Kidney glomerular epithelial cell (primary cell): ENCODE results near the gene DKKL1.

Experiments
- DNase-seq: peaks from one replicate; lab custom pipeline; 2025; lab: John Stamatoyannopoulos, UW

The DKKL1 gene

GRCh38 chr19:49338023-49338677 is 25.5 kb upstream of the DKKL1 start:
- DNase-seq = no peak

- DNase-seq = peak; percentile 47
These were observed 24.9 kb upstream of the DKKL1 start for GRCh38 chr19:49338691-49339300.

- peak; percentile 54 for DNase-seq
These were observed 24.2 kb upstream of the DKKL1 start for GRCh38 chr19:49339301-49340068.

GRCh38 chr19:49340069-49340864 is 23.4 kb upstream of the DKKL1 start:
- DNase-seq = no peak

- no peak for DNase-seq
These were observed 22.6 kb upstream of the DKKL1 start for GRCh38 chr19:49340865-49341718.

- no peak for DNase-seq
These were observed 21.4 kb upstream of the DKKL1 start for GRCh38 chr19:49342291-49342721.

- no peak for DNase-seq
These were observed 20.6 kb upstream of the DKKL1 start for GRCh38 chr19:49343123-49343522.

GRCh38 chr19:49344505-49345423 is 18.9 kb upstream of the DKKL1 start:
- DNase-seq = no peak

- no peak for DNase-seq
These were observed 16.5 kb upstream of the DKKL1 start for GRCh38 chr19:49347191-49347590.

- DNase-seq = no peak
These were observed 15.8 kb upstream of the DKKL1 start for GRCh38 chr19:49347835-49348234.

GRCh38 chr19:49348305-49349189 is 15.1 kb upstream of the DKKL1 start:
- no peak for DNase-seq

GRCh38 chr19:49349567-49349966 is 14.1 kb upstream of the DKKL1 start:
- no peak for DNase-seq

GRCh38 chr19:49355909-49356353 is 7.7 kb upstream of the DKKL1 start:
- no peak for DNase-seq

- no peak for DNase-seq
These were observed 7.3 kb upstream of the DKKL1 start for GRCh38 chr19:49356382-49356781.

GRCh38 chr19:49357186-49357585 is 6.5 kb upstream of the DKKL1 start:
- no peak for DNase-seq

GRCh38 chr19:49359851-49360820 is 3.5 kb upstream of the DKKL1 start:
- no peak for DNase-seq

GRCh38 chr19:49361438-49362047 is 2.1 kb upstream of the DKKL1 start:
- DNase-seq = peak; percentile 56
